HFFc6 (cell line): Measurements from ENCODE around the gene NEIL3. TPM values are rescaled to one million over a fixed set of nuclear protein-coding genes. Genes with fewer than 3 reads are reported as not detected.
A peak's percentile ranks its signal among the peaks of the same experiment; 100 is the strongest.

Experiments used
- DNase-seq: peaks from one replicate; pipeline ENCODE4 v3.0.0-alpha.2; 2018
- H3K27ac Mint-ChIP-seq: 2 replicates; pipeline ENCODE4 v1.8.0; 2020; ENCODE audit warnings: mild to moderate bottlenecking, mixed read lengths
- H3K27me3 Mint-ChIP-seq: 2 replicates; pipeline ENCODE4 v1.8.0; 2021; ENCODE audit warnings: mild to moderate bottlenecking, moderate library complexity, mixed read lengths; ENCODE audit not compliant: insufficient read depth
- H3K36me3 Mint-ChIP-seq: 2 replicates; pipeline ENCODE4 v1.8.0; 2021; ENCODE audit warnings: low read depth, mixed read lengths
- H3K4me1 Mint-ChIP-seq: 2 replicates; pipeline ENCODE4 v1.8.0; 2020; ENCODE audit warnings: low read depth, mixed read lengths
- H3K4me3 Mint-ChIP-seq: 2 replicates; pipeline ENCODE4 v1.8.0; 2020; ENCODE audit warnings: mild to moderate bottlenecking, moderate library complexity, mixed read lengths
- H3K9me3 Mint-ChIP-seq: 2 replicates; pipeline ENCODE4 v1.8.0; 2020; ENCODE audit warnings: mild to moderate bottlenecking, mixed read lengths
- CTCF ChIP-seq: fragments of 200-600 bp; sonication (generic); IDR thresholded peaks from 2 replicates; pipeline ENCODE4 v1.5.0; 2021; ENCODE audit warnings: antibody characterized with exemption, mild to moderate bottlenecking
- total RNA-seq, 6 experiments: library from RNA; stranded (reverse); fragmentation: NEBNext Ultra II Directional; extraction: Animal tissue kit (Norgen Biotek cat#: 25700); gene quantifications; 2 replicates in 1 of 6; 3 replicates in 5 of 6; pipeline ENCODE4 v1.2.3, GENCODE V29; 2021

The NEIL3 gene
- total RNA-seq, 6 experiments from 2014 or later = 4.1 to 9.5 (median 9.0) TPM

DNA sequence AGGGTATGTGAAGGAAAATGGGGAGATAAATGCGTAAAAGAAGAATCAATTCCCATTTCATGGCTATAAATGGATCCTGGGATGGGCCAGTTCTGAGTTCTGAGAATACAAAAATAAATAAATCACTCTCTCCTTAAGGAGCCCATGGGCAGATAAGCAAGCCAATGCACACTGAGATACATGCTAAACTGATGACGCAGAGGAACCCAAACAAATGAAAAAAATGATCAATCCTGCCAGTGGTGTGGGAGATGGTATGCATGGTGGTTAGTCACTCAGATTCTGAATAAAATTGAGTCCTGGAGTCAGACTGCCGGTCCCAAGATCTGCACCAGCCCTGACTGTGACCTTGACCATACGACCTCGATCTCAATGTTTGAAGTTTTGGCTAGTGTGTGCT, 59.7 kb downstream of the NEIL3 start:
- peaks cover 45% of the 10 kb centered on the region for H3K4me1 Mint-ChIP-seq

DNA sequence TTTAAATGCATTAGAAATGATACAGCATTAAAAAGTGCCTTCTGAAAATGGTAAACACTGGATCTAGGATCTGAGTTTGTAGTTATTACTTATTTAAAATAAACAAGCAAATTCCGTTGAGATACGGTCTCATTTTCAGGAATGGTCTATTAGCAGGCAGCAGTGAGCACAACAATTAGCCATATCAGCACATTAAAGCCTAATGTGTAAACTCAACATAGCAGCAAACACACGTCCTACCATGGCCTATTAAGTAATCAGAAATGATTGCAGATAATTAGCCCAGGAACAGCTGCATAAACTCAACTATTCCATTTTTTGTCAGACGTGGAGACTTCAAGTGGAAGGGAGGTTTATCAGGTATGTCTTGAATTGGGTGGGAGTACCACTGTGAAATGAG, 61.8 kb downstream of the NEIL3 start:
- Mint-ChIP-seq H3K27me3 (no peaks in the 10 kb centered on the region), H3K27ac (no peak overlapping the region), H3K9me3 (no peaks in the 10 kb centered on the region), H3K36me3 (peaks cover 5% of the 10 kb centered on the region; the same call in 1 of the 2 replicates), H3K4me3 (no peak overlapping the region), H3K4me1 (peaks cover 64% of the 10 kb centered on the region)
- TF ChIP-seq CTCF = no peak
- no peak for DNase-seq

More for the DNA sequence above, 59.7 kb downstream of the NEIL3 start:
- no peak for TF ChIP-seq CTCF
- Mint-ChIP-seq H3K27ac (peak overlapping the region; percentile 64), H3K4me3 (peak overlapping the region; percentile 41; the same call in 1 of the 2 replicates), H3K9me3 (no peaks in the 10 kb centered on the region), H3K36me3 (peaks cover 6% of the 10 kb centered on the region; the same call in 1 of the 2 replicates), H3K27me3 (no peaks in the 10 kb centered on the region)
- DNase-seq = peak; percentile 63

DNA sequence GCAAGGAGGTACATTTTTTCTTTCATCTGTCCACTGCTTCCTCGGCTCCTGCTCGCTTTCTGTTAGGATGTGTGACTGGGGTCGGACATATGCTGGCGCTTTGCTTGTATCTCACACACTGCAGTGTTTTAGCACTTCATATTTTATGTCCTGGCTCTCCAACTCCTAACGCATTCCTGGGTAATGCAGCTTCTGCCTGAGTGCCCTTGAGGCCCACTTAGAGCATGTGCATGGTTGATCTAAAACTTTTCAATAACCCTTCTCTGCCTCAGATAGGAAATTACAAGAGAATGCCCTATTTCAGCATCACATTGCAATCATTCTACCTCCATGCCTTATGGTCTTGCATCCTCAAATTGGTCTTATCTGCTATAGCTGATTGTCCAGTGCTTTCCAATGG, 65.3 kb downstream of the NEIL3 start:
- H3K36me3 Mint-ChIP-seq = peaks cover 5% of the 10 kb centered on the region; the same call in 1 of the 2 replicates
- H3K4me3 Mint-ChIP-seq = no peak overlapping the region
- no peak for TF ChIP-seq CTCF
- H3K27ac Mint-ChIP-seq = no peak overlapping the region
- H3K9me3 Mint-ChIP-seq = no peaks in the 10 kb centered on the region
- DNase-seq = no peak
- peaks cover 35% of the 10 kb centered on the region for H3K4me1 Mint-ChIP-seq
- no peaks in the 10 kb centered on the region for H3K27me3 Mint-ChIP-seq

DNA sequence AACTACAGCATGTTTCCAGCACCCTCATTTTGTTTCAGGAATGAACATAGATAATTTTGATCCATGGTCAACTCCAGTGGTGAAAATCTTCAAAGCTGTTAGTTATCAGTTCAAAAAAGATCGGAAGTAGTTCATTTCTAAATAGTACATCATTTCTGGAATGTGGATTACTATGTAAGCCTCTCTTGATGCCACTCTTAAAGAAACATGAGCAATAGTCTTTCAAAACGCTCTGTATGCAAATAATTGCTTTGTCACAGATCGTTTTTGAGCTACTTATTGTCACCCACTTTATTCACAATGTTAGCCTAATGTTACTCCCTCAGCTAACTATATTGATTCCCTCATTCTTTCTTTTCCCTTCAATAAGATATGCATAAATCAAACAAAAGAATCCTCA, 65.7 kb downstream of the NEIL3 start:
- TF ChIP-seq CTCF = no peak
- no peak for DNase-seq
- Mint-ChIP-seq H3K4me1 (peaks cover 31% of the 10 kb centered on the region), H3K27me3 (no peaks in the 10 kb centered on the region), H3K4me3 (no peak overlapping the region), H3K36me3 (peaks cover 1% of the 10 kb centered on the region; the same call in 1 of the 2 replicates), H3K9me3 (no peaks in the 10 kb centered on the region), H3K27ac (no peak overlapping the region; the same call in 1 of the 2 replicates)

- Mint-ChIP-seq H3K9me3 (no peaks in the 10 kb centered on the region), H3K36me3 (no peaks in the 10 kb centered on the region), H3K4me3 (no peak overlapping the region), H3K4me1 (peaks cover 29% of the 10 kb centered on the region), H3K27ac (no peak overlapping the region), H3K27me3 (no peaks in the 10 kb centered on the region)
- no peak for DNase-seq
- TF ChIP-seq CTCF = no peak
Measured at GRCh38 chr4:177376024-177376423, 66.3 kb downstream of the NEIL3 start.
